Endothelial cell of umbilical vein (primary cell): ENCODE data around the gene WDR18. TPM values are rescaled to one million over a fixed set of nuclear protein-coding genes. Genes with fewer than 3 reads are reported as not detected.

Experiments used
- BruUV-seq: library from RNA; stranded (reverse); fragments of 400-500 nt; replicated peaks from 2 replicates; lab custom pipeline; 2021; lab: Mats Ljungman, UMichigan
- CTCF ChIA-PET: fragments of 300-600, 350-600 bp; sonication (Branson Sonifier 250); formaldehyde crosslinking; loops from one replicate; lab custom pipeline; 2021; ENCODE audit warnings: antibody characterized with exemption, inconsistent platforms; lab: Charles Lee
- POLR2A ChIA-PET: fragments of 300-600, 350-600 bp; sonication (Branson Sonifier 250); formaldehyde crosslinking; loops from one replicate; lab custom pipeline; 2021; ENCODE audit warnings: antibody characterized with exemption, inconsistent platforms; lab: Charles Lee
- DNase-seq: peaks from one replicate; pipeline ENCODE4 v3.0.0-alpha.2; 2011; ENCODE audit warnings: low read depth, low spot score
- FAIRE-seq: peaks from 2 replicates; lab custom pipeline; 2011; peaks lifted over from hg19 to GRCh38; lab: Jason Lieb, UNC
- H2AFZ ChIP-seq: 2 replicates; pipeline ENCODE4 v1.6.0; 2012; ENCODE audit warnings: low read depth, low read length, control low read depth, inconsistent platforms
- H3K27ac ChIP-seq: 2 replicates; pipeline ENCODE4 v1.5.1; 2011; ENCODE audit warnings: low read depth, mild to moderate bottlenecking, control low read depth, low read length, moderate library complexity; ENCODE audit not compliant: insufficient read depth
- H3K27me3 ChIP-seq, 2 experiments: 2 replicates each; pipeline versions ENCODE4 v1.6.0 to v1.6.1; 2011; ENCODE audit warnings: low read length in 2 of 2, mixed read lengths in 1 of 2; ENCODE audit not compliant: control insufficient read depth in 2 of 2, insufficient read depth in 2 of 2
- H3K36me3 ChIP-seq, 2 experiments: 2 replicates in 1 of 2; 3 replicates in 1 of 2; pipeline ENCODE4 v1.5.1; 2011; ENCODE audit warnings: low read length in 2 of 2, mild to moderate bottlenecking in 1 of 2, moderate library complexity in 1 of 2; ENCODE audit not compliant: control insufficient read depth in 2 of 2, insufficient read depth in 2 of 2; ENCODE audit errors: extremely low read depth in 1 of 2
- H3K4me1 ChIP-seq: 3 replicates; pipeline ENCODE4 v1.5.1; 2011; ENCODE audit warnings: mild to moderate bottlenecking, low read length; ENCODE audit not compliant: control insufficient read depth, insufficient read depth; ENCODE audit errors: extremely low read depth
- H3K4me2 ChIP-seq: 2 replicates; pipeline ENCODE4 v1.6.1; 2011; ENCODE audit warnings: low read length, control low read depth, mixed read lengths; ENCODE audit not compliant: insufficient read depth
- H3K4me3 ChIP-seq, 3 experiments: fragments of 200-600 bp in 1 of 3; sonication (generic), shearing (Covaris generic) in 1 of 3; replicated peaks in 1 of 3; 2 replicates each; pipeline ENCODE4 v1.5.1; 2011 to 2016; ENCODE audit warnings: control low read depth in 3 of 3, low read length in 3 of 3, mild to moderate bottlenecking in 2 of 3, inconsistent platforms in 1 of 3, low read depth in 1 of 3, moderate library complexity in 1 of 3; ENCODE audit not compliant: insufficient read depth in 1 of 3
- H3K79me2 ChIP-seq: 2 replicates; pipeline ENCODE4 v1.6.0; 2012; ENCODE audit warnings: low read length, inconsistent platforms; ENCODE audit not compliant: control insufficient read depth, insufficient read depth
- H3K9ac ChIP-seq: replicated peaks from 2 replicates; pipeline ENCODE3; 2011; ENCODE audit warnings: low read length, control low read depth; ENCODE audit not compliant: insufficient read depth; ENCODE audit errors: extremely low read depth
- H3K9me1 ChIP-seq: replicated peaks from 3 replicates; pipeline ENCODE4 v1.6.0; 2011; ENCODE audit warnings: mild to moderate bottlenecking, low read length; ENCODE audit not compliant: control insufficient read depth, insufficient read depth; ENCODE audit errors: extremely low read depth
- H3K9me3 ChIP-seq: replicated peaks from 2 replicates; pipeline ENCODE4 v1.5.1; 2012; ENCODE audit warnings: low read length, inconsistent platforms; ENCODE audit not compliant: control insufficient read depth, insufficient read depth
- H4K20me1 ChIP-seq: replicated peaks from 2 replicates; pipeline ENCODE3; 2011; ENCODE audit warnings: mild to moderate bottlenecking, low read length; ENCODE audit not compliant: control insufficient read depth, insufficient read depth; ENCODE audit errors: extremely low read depth
- CTCF ChIP-seq, 2 donors: IDR thresholded peaks; 1 replicate in 1 of 2; 2 replicates in 1 of 2; pipeline ENCODE4 v1.5.1; 2011; ENCODE audit warnings: low read length in 2 of 2, mild to moderate bottlenecking in 2 of 2, moderate library complexity in 2 of 2, control low read depth in 1 of 2, inconsistent platforms in 1 of 2, low read depth in 1 of 2; ENCODE audit not compliant: insufficient read depth in 1 of 2; ENCODE audit errors: extremely low read depth in 1 of 2
- EZH2 ChIP-seq: IDR thresholded peaks from 2 replicates; pipeline ENCODE4 v1.6.1; 2012; ENCODE audit warnings: borderline replicate concordance, low read depth, mild to moderate bottlenecking, moderate library complexity, low read length, inconsistent platforms; ENCODE audit not compliant: severe bottlenecking
- FOS ChIP-seq: IDR thresholded peaks from 2 replicates; pipeline ENCODE4 v1.6.1; 2011; ENCODE audit warnings: mild to moderate bottlenecking, low read length, moderate library complexity, borderline replicate concordance; ENCODE audit not compliant: insufficient read depth
- GATA2 ChIP-seq: IDR thresholded peaks from 2 replicates; pipeline ENCODE4 v1.7.0; 2011; ENCODE audit warnings: low read depth, mild to moderate bottlenecking, moderate library complexity, mixed read lengths, low read length; ENCODE audit not compliant: insufficient read length, insufficient read depth
- JUN ChIP-seq: IDR thresholded peaks from 2 replicates; pipeline ENCODE4 v1.6.1; 2011; ENCODE audit warnings: borderline replicate concordance, low read depth; ENCODE audit not compliant: insufficient read length, insufficient read depth
- MAX ChIP-seq: IDR thresholded peaks from 2 replicates; pipeline ENCODE4 v1.6.1; 2011; ENCODE audit not compliant: insufficient read depth, insufficient read length
- MYC ChIP-seq: IDR thresholded peaks from one replicate; pipeline ENCODE4 v1.6.1; 2011; ENCODE audit warnings: mild to moderate bottlenecking, low read depth, low read length
- POLR2A ChIP-seq: IDR thresholded peaks from 2 replicates; pipeline ENCODE4 v1.6.1; 2012; ENCODE audit warnings: low read depth, mild to moderate bottlenecking, control low read depth, low read length
- POLR2AphosphoS5 ChIP-seq: IDR thresholded peaks from 2 replicates; pipeline ENCODE4 v1.6.1; 2012; ENCODE audit warnings: low read depth, mild to moderate bottlenecking, control low read depth, low read length, moderate library complexity; ENCODE audit not compliant: insufficient read depth
- dilution Hi-C: fragments of 300-500 bp; cut with MboI; formaldehyde crosslinking; loops from one replicate; pipeline ENCODE4 v1.15.0; 2019; ENCODE audit warnings: low sequenced_read_pairs; ENCODE audit not compliant: extremely low pct_ligation_motif_present
- intact Hi-C: fragments of 100-400 bp; cut with micrococcal nuclease; formaldehyde crosslinking; loops from one replicate; pipeline ENCODE4 v1.10.0; 2022
- polyA plus RNA-seq, 4 experiments: library from polyadenylated mRNA; depleted of rRNA in 3 of 4; stranded (reverse) in 3 of 4; unstranded in 1 of 4; fragments of >200 nt; gene quantifications; 2 replicates each; pipeline versions ENCODE4 v1.2.1 to v1.2.3, GENCODE V29; 2011 to 2012; ENCODE audit warnings: missing spikeins in 1 of 4
- total RNA-seq: library from RNA; stranded (reverse); gene quantifications from 2 replicates; pipeline ENCODE4 v1.2.3, GENCODE V29; 2021

The WDR18 gene
- total and polyA plus RNA-seq, 2 donors (not counting 3 experiments of a cell fraction or from before 2014, with no cell fraction given), result 54.8 to 102 TPM

- dilution Hi-C loops, result no loop called here
- H3K9ac ChIP-seq, result no peak within 1 kb of the TSS
- H3K4me2 ChIP-seq, result no peak within 1 kb of the TSS
- POLR2A ChIA-PET, result no interaction called here
- CTCF ChIA-PET, result interaction anchor here (1.4 kb wide), 1 partner anchor 37 kb away, joined by 5 read pairs; no protein-coding TSS in a partner anchor
- H3K9me1 ChIP-seq, result no peaks in the 10 kb centered on the region
- no peaks in the 10 kb centered on the region for H3K4me1 ChIP-seq
- FAIRE-seq (no peak), DNase-seq (peak; percentile 34)
- BruUV-seq, result no TSS peak
- TF ChIP-seq FOS (no peak), POLR2AphosphoS5 (peak; percentile 20), GATA2 (no peak), EZH2 (no peak), JUN (no peak), POLR2A (no peak), CTCF (IDR thresholded peaks at IDR 0.05; ENCODE audit: extremely low read depth in 1 of 2, insufficient read depth in 1 of 2, low read depth in 1 of 2, low read length in 2 of 2) (peak; percentile 15 to 69), MYC (no peak), MAX (no peak)
- no peak within 1 kb of the TSS for H3K27ac ChIP-seq
- H3K27me3 ChIP-seq, result peaks cover 20 to 27% of the 10 kb centered on the region in 2 experiments
- H3K79me2 ChIP-seq, result no peaks in the 10 kb centered on the region
- no peaks in the 10 kb centered on the region for H3K9me3 ChIP-seq
- intact Hi-C loops, result loop anchor here (2.0 kb wide), 1 partner anchor 21 kb away; the partner anchor contains the start of genes RNU6-2 and TMEM259
- H3K4me3 ChIP-seq, result peak within 1 kb of the TSS in 1 of 3 experiments; percentile 0
- no peaks in the 10 kb centered on the region for H3K36me3 ChIP-seq
- no peaks in the 10 kb centered on the region for H4K20me1 ChIP-seq
- H2AFZ ChIP-seq, result no peak within 1 kb of the TSS
Observed at GRCh38 chr19:1000095-1000494, 15.9 kb downstream of the WDR18 start, which contains the start of gene GRIN3B. Gene GRIN3B (plus strand): TSS chr19:1000419. CDS start chr19:1000438, 19 bp downstream.
